DND-41 (cell line): ENCODE results near the gene NFIA.

Experiments used
- ATAC-seq: fragments of 200-7000 bp; cut with Tn5 transposase; 3 replicates; pipeline ENCODE4 v1.9.1; 2021; ENCODE audit warnings: low read depth; ENCODE audit not compliant: insufficient read depth
- DNase-seq: peaks from one replicate; pipeline ENCODE4 v3.0.0-alpha.2; 2020
- H2AFZ ChIP-seq: 2 replicates; pipeline ENCODE4 v1.6.0; 2012; ENCODE audit warnings: low read depth, low read length
- H3K27ac ChIP-seq: 2 replicates; pipeline ENCODE4 v1.5.1; 2012; ENCODE audit warnings: low read length, inconsistent platforms
- H3K27me3 ChIP-seq: fragments of 200-600 bp; sonication (generic); 2 replicates; pipeline ENCODE4 v1.6.0; 2012; ENCODE audit warnings: low read length, mild to moderate bottlenecking, inconsistent platforms; ENCODE audit not compliant: insufficient read depth, poor library complexity
- H3K36me3 ChIP-seq: 2 replicates; pipeline ENCODE4 v1.5.1; 2012; ENCODE audit warnings: low read length, inconsistent platforms; ENCODE audit not compliant: insufficient read depth
- H3K4me1 ChIP-seq: 2 replicates; pipeline ENCODE4 v1.5.1; 2012; ENCODE audit warnings: mild to moderate bottlenecking, low read length; ENCODE audit not compliant: insufficient read depth
- H3K4me2 ChIP-seq: 2 replicates; pipeline ENCODE4 v1.6.0; 2012; ENCODE audit warnings: mild to moderate bottlenecking, moderate library complexity, low read length, inconsistent platforms; ENCODE audit not compliant: insufficient read depth
- H3K4me3 ChIP-seq, 2 experiments: fragments of 200-600 bp in 1 of 2; shearing (Covaris generic) in 1 of 2; 2 replicates each; pipeline ENCODE4 v1.5.1; 2012 to 2016; ENCODE audit warnings: inconsistent platforms in 2 of 2, low read length in 2 of 2, mild to moderate bottlenecking in 2 of 2, low read depth in 1 of 2, moderate library complexity in 1 of 2
- H3K79me2 ChIP-seq: 2 replicates; pipeline ENCODE4 v1.6.0; 2012; ENCODE audit warnings: low read length, inconsistent platforms; ENCODE audit not compliant: insufficient read depth
- H3K9ac ChIP-seq: 2 replicates; pipeline ENCODE4 v1.6.0; 2012; ENCODE audit warnings: low read depth, mild to moderate bottlenecking, inconsistent platforms, low read length, moderate library complexity
- H3K9me3 ChIP-seq: 2 replicates; pipeline ENCODE4 v1.5.1; 2012; ENCODE audit warnings: low read length, moderate library complexity, mild to moderate bottlenecking, inconsistent platforms; ENCODE audit not compliant: insufficient read depth, severe bottlenecking
- H4K20me1 ChIP-seq: 2 replicates; pipeline ENCODE4 v1.6.0; 2012; ENCODE audit warnings: low read length; ENCODE audit not compliant: insufficient read depth
- CTCF ChIP-seq: IDR thresholded peaks from 2 replicates; pipeline ENCODE4 v1.5.1; 2012; ENCODE audit warnings: borderline replicate concordance, low read length, moderate library complexity, mild to moderate bottlenecking; ENCODE audit not compliant: poor library complexity, severe bottlenecking; ENCODE audit errors: extremely low read depth
- EZH2 ChIP-seq: IDR thresholded peaks from 3 replicates; pipeline ENCODE4 v1.6.1; 2012; ENCODE audit warnings: borderline replicate concordance, low read depth, mild to moderate bottlenecking, moderate library complexity, low read length, inconsistent platforms; ENCODE audit not compliant: severe bottlenecking

NFIA gene

DNA sequence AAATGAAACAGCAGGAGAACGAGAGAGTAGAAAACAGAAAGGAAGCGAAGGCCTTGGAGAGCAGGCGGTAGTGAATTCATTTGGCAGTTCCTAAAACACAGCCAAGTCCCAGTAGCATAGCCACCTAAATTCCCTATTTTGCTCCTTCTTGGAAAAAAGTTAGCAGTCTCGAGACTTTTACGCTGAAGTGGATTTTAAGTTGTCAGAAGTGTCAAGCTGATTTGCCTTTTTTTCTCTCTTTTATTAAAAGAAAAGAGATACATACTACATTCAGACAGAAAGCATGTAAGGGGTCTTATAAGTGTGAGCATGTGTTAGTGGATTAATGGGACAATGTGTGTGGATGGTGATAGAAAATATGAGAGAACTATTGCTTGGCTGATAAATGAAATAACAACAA, 19.2 kb downstream of the NFIA start:
- H3K27ac ChIP-seq = no peak overlapping the region
- H2AFZ ChIP-seq = no peak overlapping the region
- H3K27me3 ChIP-seq = no peaks in the 10 kb centered on the region
- TF ChIP-seq CTCF = no peak
- no peak for TF ChIP-seq EZH2
- H3K4me3 ChIP-seq = no peak overlapping the region
- no peaks in the 10 kb centered on the region for H3K4me1 ChIP-seq
- no peaks in the 10 kb centered on the region for H4K20me1 ChIP-seq
- H3K36me3 ChIP-seq = no peaks in the 10 kb centered on the region
- no peak overlapping the region for H3K4me2 ChIP-seq
- H3K79me2 ChIP-seq = no peaks in the 10 kb centered on the region
- ATAC-seq = no peak
- no peak for DNase-seq
- H3K9ac ChIP-seq = no peak overlapping the region
- no peaks in the 10 kb centered on the region for H3K9me3 ChIP-seq

- H3K4me1 ChIP-seq = no peaks in the 10 kb centered on the region
- no peaks in the 10 kb centered on the region for H3K36me3 ChIP-seq
- no peak overlapping the region for H3K9ac ChIP-seq
- no peak overlapping the region for H3K4me3 ChIP-seq
- H4K20me1 ChIP-seq = no peaks in the 10 kb centered on the region
- H2AFZ ChIP-seq = no peak overlapping the region
- H3K9me3 ChIP-seq = no peaks in the 10 kb centered on the region
- no peak for DNase-seq
- H3K79me2 ChIP-seq = no peaks in the 10 kb centered on the region
- no peak overlapping the region for H3K4me2 ChIP-seq
- no peak for TF ChIP-seq EZH2
- no peak for TF ChIP-seq CTCF
- no peak for ATAC-seq
- H3K27me3 ChIP-seq = no peaks in the 10 kb centered on the region
- H3K27ac ChIP-seq = no peak overlapping the region
Observed at GRCh38 chr1:61102041-61102440, 19.7 kb downstream of the NFIA start.

- Histone ChIP-seq H4K20me1 (no peaks in the 10 kb centered on the region), H3K4me3 (no peak overlapping the region), H3K4me1 (no peaks in the 10 kb centered on the region), H3K27ac (no peak overlapping the region), H3K79me2 (no peaks in the 10 kb centered on the region), H3K36me3 (no peaks in the 10 kb centered on the region), H2AFZ (no peak overlapping the region), H3K4me2 (no peak overlapping the region), H3K27me3 (no peaks in the 10 kb centered on the region), H3K9me3 (no peaks in the 10 kb centered on the region), H3K9ac (no peak overlapping the region)
- DNase-seq = no peak
- TF ChIP-seq CTCF = no peak
- no peak for TF ChIP-seq EZH2
- no peak for ATAC-seq
Observed at GRCh38 chr1:61102621-61103020, 20.3 kb downstream of the NFIA start.

DNA sequence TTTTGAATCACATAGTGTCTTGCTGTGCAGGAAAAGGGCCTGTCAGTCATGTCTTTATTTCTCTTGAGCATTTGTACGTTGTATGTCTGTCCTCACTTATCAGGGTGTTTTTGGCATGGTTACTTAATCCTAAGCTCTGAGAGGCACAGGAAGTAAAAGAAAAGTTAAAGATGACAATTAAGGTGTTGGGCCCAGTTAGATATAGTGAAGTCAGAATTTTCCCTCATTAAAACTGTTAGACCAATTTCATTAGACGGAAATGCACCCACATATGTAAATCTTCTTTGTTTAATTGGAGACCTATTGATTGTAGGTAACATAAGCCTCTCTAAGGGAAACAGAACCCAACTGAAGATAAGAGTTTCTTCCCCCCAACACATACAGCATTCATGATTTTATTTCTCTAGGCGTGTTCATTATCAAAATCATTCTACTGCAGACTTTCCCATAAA, 21.9 kb downstream of the NFIA start:
- Histone ChIP-seq H3K4me1 (no peaks in the 10 kb centered on the region), H3K9me3 (no peaks in the 10 kb centered on the region), H3K9ac (no peak overlapping the region), H3K4me3 (no peak overlapping the region), H4K20me1 (no peaks in the 10 kb centered on the region), H3K4me2 (no peak overlapping the region), H3K27ac (no peak overlapping the region), H3K36me3 (no peaks in the 10 kb centered on the region), H3K27me3 (no peaks in the 10 kb centered on the region), H2AFZ (no peak overlapping the region), H3K79me2 (no peaks in the 10 kb centered on the region)
- no peak for DNase-seq
- TF ChIP-seq EZH2 (no peak), CTCF (no peak)
- no peak for ATAC-seq
